ENCODE results near the gene CRHR1.

DNA sequence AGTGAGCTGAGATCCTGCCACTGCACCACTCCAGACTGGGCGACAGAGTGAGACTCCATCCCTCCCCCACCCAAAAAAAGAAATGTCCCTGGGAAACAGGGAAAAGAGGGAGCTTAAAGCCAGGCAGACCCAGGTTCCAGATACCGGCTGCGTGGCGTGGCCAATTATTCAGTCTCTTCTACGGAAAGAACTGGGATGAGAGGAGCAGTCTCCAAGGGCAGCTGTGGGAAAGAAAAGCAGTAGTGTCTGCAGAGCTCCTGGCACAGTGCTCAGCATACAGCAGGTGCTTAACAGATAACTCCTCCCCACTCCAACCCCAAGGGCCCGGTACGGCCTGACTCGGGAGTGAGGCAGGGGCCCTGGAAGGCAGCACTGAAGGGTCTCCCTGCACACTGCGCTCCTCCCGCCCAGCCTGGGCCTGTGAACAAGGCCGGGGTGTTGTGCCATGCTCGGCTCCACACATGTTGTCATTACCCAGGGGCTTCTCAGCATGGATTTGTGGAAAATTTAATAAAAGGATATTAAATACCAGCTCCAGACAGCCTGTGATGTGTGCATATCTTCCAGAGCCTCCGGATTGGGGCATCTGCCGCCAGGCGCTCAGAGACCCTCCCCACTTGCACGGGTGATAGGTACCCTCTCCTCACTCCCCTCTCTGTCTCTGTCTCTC, 42.9 kb downstream of the CRHR1 start:
- TF ChIP-seq, protein P1, sequence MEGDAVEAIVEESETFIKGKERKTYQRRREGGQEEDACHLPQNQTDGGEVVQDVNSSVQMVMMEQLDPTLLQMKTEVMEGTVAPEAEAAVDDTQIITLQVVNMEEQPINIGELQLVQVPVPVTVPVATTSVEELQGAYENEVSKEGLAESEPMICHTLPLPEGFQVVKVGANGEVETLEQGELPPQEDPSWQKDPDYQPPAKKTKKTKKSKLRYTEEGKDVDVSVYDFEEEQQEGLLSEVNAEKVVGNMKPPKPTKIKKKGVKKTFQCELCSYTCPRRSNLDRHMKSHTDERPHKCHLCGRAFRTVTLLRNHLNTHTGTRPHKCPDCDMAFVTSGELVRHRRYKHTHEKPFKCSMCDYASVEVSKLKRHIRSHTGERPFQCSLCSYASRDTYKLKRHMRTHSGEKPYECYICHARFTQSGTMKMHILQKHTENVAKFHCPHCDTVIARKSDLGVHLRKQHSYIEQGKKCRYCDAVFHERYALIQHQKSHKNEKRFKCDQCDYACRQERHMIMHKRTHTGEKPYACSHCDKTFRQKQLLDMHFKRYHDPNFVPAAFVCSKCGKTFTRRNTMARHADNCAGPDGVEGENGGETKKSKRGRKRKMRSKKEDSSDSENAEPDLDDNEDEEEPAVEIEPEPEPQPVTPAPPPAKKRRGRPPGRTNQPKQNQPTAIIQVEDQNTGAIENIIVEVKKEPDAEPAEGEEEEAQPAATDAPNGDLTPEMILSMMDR (IDR thresholded peaks at IDR 0.05), result no peak
- TF ChIP-seq POLR2A (IDR thresholded peaks at IDR 0.05), result no peak

Data from upper lobe of left lung (tissue), 4 donors.